Naive thymus-derived CD4-positive, alpha-beta T cell (primary cell): ENCODE results near the gene COL11A1. TPM values are rescaled to one million over a fixed set of nuclear protein-coding genes. Genes with fewer than 3 reads are reported as not detected.

ENCODE experiments used
- ATAC-seq: fragments of 150-1000 bp; cut with Tn5 transposase; 2 replicates; pipeline ENCODE4 v1.10.0; 2021; ENCODE audit warnings: mild to moderate bottlenecking, moderate library complexity
- CTCF ChIA-PET: fragments of 350-600 bp; sonication (Branson Sonifier 250); formaldehyde crosslinking; loops from one replicate; lab custom pipeline; 2021; ENCODE audit warnings: antibody characterized with exemption; lab: Charles Lee
- POLR2A ChIA-PET: fragments of 350-600 bp; sonication (Branson Sonifier 250); formaldehyde crosslinking; loops from one replicate; lab custom pipeline; 2021; ENCODE audit warnings: antibody characterized with exemption, inconsistent platforms; lab: Charles Lee
- DNase-seq, 9 donors: peaks; one replicate each; pipeline versions ENCODE4 v3.0.0 to v3.0.0-alpha.2; 2020 to 2022; ENCODE audit warnings: mixed read lengths in 1 of 9
- H3K27ac ChIP-seq: one replicate; pipeline ENCODE4 v1.7.0; 2013; ENCODE audit warnings: mild to moderate bottlenecking, low read depth, low read length, moderate library complexity
- H3K27me3 ChIP-seq, 2 donors: one replicate each; pipeline ENCODE4 v1.7.0; 2013; ENCODE audit warnings: low read length in 2 of 2, mild to moderate bottlenecking in 2 of 2, moderate library complexity in 2 of 2; ENCODE audit not compliant: control insufficient read depth in 2 of 2, insufficient read depth in 2 of 2
- H3K36me3 ChIP-seq, 3 experiments: 1 replicate in 2 of 3; 2 replicates in 1 of 3; pipeline ENCODE4 v1.7.0; 2013; ENCODE audit warnings: low read length in 3 of 3, mild to moderate bottlenecking in 3 of 3, moderate library complexity in 1 of 3; ENCODE audit not compliant: insufficient read depth in 3 of 3, control insufficient read depth in 2 of 3
- H3K4me1 ChIP-seq, 2 donors: one replicate each; pipeline ENCODE4 v1.7.0; 2013; ENCODE audit warnings: low read length in 2 of 2, mild to moderate bottlenecking in 2 of 2, moderate library complexity in 1 of 2; ENCODE audit not compliant: control insufficient read depth in 2 of 2, insufficient read depth in 2 of 2
- H3K4me3 ChIP-seq: 2 replicates; pipeline ENCODE4 v1.7.0; 2013; ENCODE audit warnings: mild to moderate bottlenecking, low read length
- H3K9me3 ChIP-seq, 3 experiments: 1 replicate in 2 of 3; 2 replicates in 1 of 3; pipeline ENCODE4 v1.7.0; 2013; ENCODE audit warnings: low read length in 3 of 3; ENCODE audit not compliant: control insufficient read depth in 2 of 3
- H3K27ac Mint-ChIP-seq, 9 donors: one replicate each; pipeline ENCODE4 v1.8.0; 2020 to 2022; ENCODE audit warnings: mixed read lengths in 9 of 9, mild to moderate bottlenecking in 8 of 9, moderate library complexity in 5 of 9, inconsistent platforms in 2 of 9
- H3K27me3 Mint-ChIP-seq, 5 donors: one replicate each; pipeline ENCODE4 v1.8.0; 2021 to 2022; ENCODE audit warnings: mixed read lengths in 5 of 5, mild to moderate bottlenecking in 1 of 5
- H3K36me3 Mint-ChIP-seq, 5 donors: one replicate each; pipeline ENCODE4 v1.8.0; 2020 to 2022; ENCODE audit warnings: mixed read lengths in 5 of 5, mild to moderate bottlenecking in 3 of 5, inconsistent platforms in 1 of 5
- H3K4me1 Mint-ChIP-seq, 7 donors: one replicate each; pipeline ENCODE4 v1.8.0; 2020 to 2022; ENCODE audit warnings: mixed read lengths in 7 of 7, mild to moderate bottlenecking in 3 of 7, inconsistent platforms in 1 of 7
- H3K4me3 Mint-ChIP-seq, 10 donors: one replicate each; pipeline ENCODE4 v1.8.0; 2020 to 2022; ENCODE audit warnings: mild to moderate bottlenecking in 10 of 10, mixed read lengths in 10 of 10, moderate library complexity in 6 of 10, inconsistent platforms in 2 of 10
- H3K9me3 Mint-ChIP-seq, 11 donors: one replicate each; pipeline ENCODE4 v1.8.0; 2020 to 2022; ENCODE audit warnings: mixed read lengths in 11 of 11, mild to moderate bottlenecking in 4 of 11, inconsistent platforms in 1 of 11, moderate library complexity in 1 of 11
- intact Hi-C, 2 donors: fragments of 100-400 bp; cut with micrococcal nuclease; formaldehyde crosslinking; loops; one replicate each; pipeline ENCODE4 v1.15.1; 2023
- polyA plus RNA-seq, 2 donors: library from polyadenylated mRNA; unstranded; fragments of 300-500 nt; fragmentation: Illumina TruSeq; gene quantifications; one replicate each; pipeline ENCODE4 v1.2.3, GENCODE V29; 2021
- total RNA-seq, 6 experiments: library from RNA in 5 of 6; stranded (reverse) in 5 of 6; gene quantifications; 1 replicate in 5 of 6; 2 replicates in 1 of 6; pipeline ENCODE4 v1.2.3 and lab custom pipeline; 2021 to 2026

COL11A1 gene
- total and polyA plus RNA-seq, 7 experiments from 2014 or later, result not detected

- intact Hi-C loops, result loop anchor here (5.0 kb wide), 1 partner anchor 1448 kb away; no protein-coding TSS in a partner anchor
- DNase-seq (peak in 2 of 9 donors; percentile 1 to 15), ATAC-seq (no peak)
- POLR2A ChIA-PET, result no interaction called here
- Mint-ChIP-seq H3K36me3 (no peaks in the 10 kb centered on the region), H3K4me1 (no peaks in the 10 kb centered on the region), H3K27ac (no peak overlapping the region), H3K27me3 (no peaks in the 10 kb centered on the region), H3K4me3 (no peak overlapping the region), H3K9me3 (no peaks in the 10 kb centered on the region)
- CTCF ChIA-PET, result no interaction called here
- no peaks in the 10 kb centered on the region for H3K27me3 ChIP-seq
- no peak overlapping the region for H3K27ac ChIP-seq
- H3K4me1 ChIP-seq, result no peaks in the 10 kb centered on the region
- H3K4me3 ChIP-seq, result no peak overlapping the region
- H3K9me3 ChIP-seq, result no peaks in the 10 kb centered on the region
- no peaks in the 10 kb centered on the region for H3K36me3 ChIP-seq
These were observed 137.7 kb downstream of the COL11A1 start for GRCh38 chr1:102970496-102971078.

DNA sequence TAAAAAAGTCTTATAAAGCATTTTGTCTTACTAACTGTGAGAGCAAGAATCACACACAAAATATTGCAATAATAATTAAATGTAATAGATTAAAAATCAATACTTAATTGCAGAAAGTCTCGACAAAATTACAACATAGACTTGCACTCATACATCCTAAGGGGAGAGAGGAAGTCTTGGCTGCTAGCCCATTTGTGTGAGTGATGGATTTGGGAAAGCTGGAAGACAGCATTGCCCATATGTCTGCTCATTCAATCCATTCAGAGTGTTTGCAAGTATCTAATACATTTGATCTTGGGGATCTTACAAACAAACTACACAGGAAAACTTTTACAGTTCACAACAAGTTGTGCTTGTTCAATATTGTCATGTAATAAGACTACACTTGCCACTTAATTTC is 140.5 kb downstream of the COL11A1 start:
- POLR2A ChIA-PET, result no interaction called here
- H3K27me3 ChIP-seq, result no peaks in the 10 kb centered on the region
- Mint-ChIP-seq H3K27ac (no peak overlapping the region), H3K4me1 (no peaks in the 10 kb centered on the region), H3K36me3 (no peaks in the 10 kb centered on the region), H3K4me3 (no peak overlapping the region), H3K9me3 (no peaks in the 10 kb centered on the region), H3K27me3 (no peaks in the 10 kb centered on the region)
- no peak overlapping the region for H3K4me3 ChIP-seq
- DNase-seq (no peak), ATAC-seq (no peak)
- H3K36me3 ChIP-seq, result no peaks in the 10 kb centered on the region
- intact Hi-C loops, result no loop called here
- H3K9me3 ChIP-seq, result no peaks in the 10 kb centered on the region
- CTCF ChIA-PET, result no interaction called here
- H3K27ac ChIP-seq, result no peak overlapping the region
- H3K4me1 ChIP-seq, result no peaks in the 10 kb centered on the region

DNA sequence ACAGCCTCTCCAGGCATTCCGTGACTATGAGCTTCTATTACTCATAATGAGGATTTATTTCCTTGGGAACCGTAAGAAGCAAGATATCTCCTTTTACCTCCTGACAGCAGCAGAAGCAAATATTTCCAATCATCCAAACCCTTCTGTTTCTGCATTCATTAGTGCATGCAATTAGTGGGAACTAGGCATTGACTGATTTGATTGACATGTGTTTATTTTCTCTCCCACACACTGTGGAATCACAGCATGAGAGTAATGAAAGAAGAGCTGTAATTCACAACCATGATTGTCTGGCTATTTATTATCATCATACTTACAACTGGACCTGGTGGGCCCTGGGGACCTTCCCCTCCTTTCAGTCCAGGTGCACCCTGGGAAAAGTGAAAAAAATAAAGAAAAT is 146.8 kb downstream of the COL11A1 start:
- no peak overlapping the region for H3K27ac Mint-ChIP-seq
- H3K27me3 Mint-ChIP-seq, result no peaks in the 10 kb centered on the region
- DNase-seq, result no peak
- Histone ChIP-seq H3K9me3 (no peaks in the 10 kb centered on the region), H3K27me3 (no peaks in the 10 kb centered on the region), H3K27ac (no peak overlapping the region), H3K36me3 (no peaks in the 10 kb centered on the region), H3K4me3 (no peak overlapping the region), H3K4me1 (no peaks in the 10 kb centered on the region)
- H3K4me3 Mint-ChIP-seq, result no peak overlapping the region
- no peaks in the 10 kb centered on the region for H3K4me1 Mint-ChIP-seq
- peaks cover 0 to 20% (median 0%) of the 10 kb centered on the region in 11 donors for H3K9me3 Mint-ChIP-seq
- POLR2A ChIA-PET, result no interaction called here
- no peak for ATAC-seq
- CTCF ChIA-PET, result no interaction called here
- no peaks in the 10 kb centered on the region for H3K36me3 Mint-ChIP-seq
- intact Hi-C loops, result no loop called here

DNA sequence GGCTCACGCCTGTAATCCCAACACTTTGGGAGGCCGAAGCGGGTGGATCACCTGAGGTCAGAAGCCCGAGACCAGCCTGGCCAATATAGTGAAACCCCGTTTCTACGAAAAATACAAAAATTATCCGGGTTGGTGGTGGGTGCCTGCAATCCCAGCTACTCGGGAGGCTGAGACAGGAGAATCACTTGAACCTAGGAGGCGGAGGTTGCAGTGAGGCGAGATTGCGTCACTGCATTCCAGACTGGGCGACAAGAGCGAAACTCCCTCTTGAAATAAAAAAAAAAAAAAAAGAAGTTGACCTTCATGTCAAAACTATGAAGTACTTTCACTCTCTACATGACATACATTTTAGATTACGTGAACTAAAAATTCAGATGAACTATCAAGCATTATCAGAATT is 153.7 kb downstream of the COL11A1 start:
- POLR2A ChIA-PET, result no interaction called here
- CTCF ChIA-PET, result no interaction called here
- no peaks in the 10 kb centered on the region for H3K4me1 Mint-ChIP-seq
- Histone ChIP-seq H3K4me1 (no peaks in the 10 kb centered on the region), H3K36me3 (no peaks in the 10 kb centered on the region), H3K27ac (no peak overlapping the region), H3K4me3 (no peak overlapping the region), H3K9me3 (no peaks in the 10 kb centered on the region), H3K27me3 (no peaks in the 10 kb centered on the region)
- H3K4me3 Mint-ChIP-seq, result no peak overlapping the region
- ATAC-seq (no peak), DNase-seq (no peak)
- no peaks in the 10 kb centered on the region for H3K27me3 Mint-ChIP-seq
- peaks cover 0 to 17% (median 0%) of the 10 kb centered on the region in 11 donors for H3K9me3 Mint-ChIP-seq
- intact Hi-C loops, result no loop called here
- no peaks in the 10 kb centered on the region for H3K36me3 Mint-ChIP-seq
- no peak overlapping the region for H3K27ac Mint-ChIP-seq

DNA sequence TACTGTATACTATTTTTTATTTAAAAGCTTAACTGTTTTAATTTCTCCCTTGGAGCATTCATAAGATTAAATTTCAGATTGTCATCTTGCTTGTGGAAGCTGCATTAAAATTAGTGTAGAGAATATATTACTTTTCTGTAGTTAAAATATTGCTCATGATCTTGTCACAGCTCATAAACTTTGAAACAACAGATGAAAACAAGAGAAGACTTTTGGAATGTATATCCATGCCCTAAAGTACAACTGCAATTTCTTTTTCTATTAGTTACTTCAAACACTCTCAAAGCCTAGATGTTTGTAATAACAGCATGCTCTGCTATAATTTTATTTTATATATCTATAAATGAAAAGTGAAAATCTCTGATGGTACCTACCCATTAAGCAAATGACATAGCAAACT is 155.9 kb downstream of the COL11A1 start:
- H3K4me1 ChIP-seq, result no peaks in the 10 kb centered on the region
- H3K36me3 Mint-ChIP-seq, result no peaks in the 10 kb centered on the region
- no peaks in the 10 kb centered on the region for H3K36me3 ChIP-seq
- POLR2A ChIA-PET, result no interaction called here
- no peaks in the 10 kb centered on the region for H3K9me3 ChIP-seq
- ATAC-seq, result no peak
- CTCF ChIA-PET, result no interaction called here
- no peak for DNase-seq
- H3K4me3 Mint-ChIP-seq, result no peak overlapping the region
- H3K27me3 ChIP-seq, result no peaks in the 10 kb centered on the region
- no peaks in the 10 kb centered on the region for H3K27me3 Mint-ChIP-seq
- intact Hi-C loops, result no loop called here
- no peak overlapping the region for H3K4me3 ChIP-seq
- H3K9me3 Mint-ChIP-seq, result peaks cover 0 to 5% (median 0%) of the 10 kb centered on the region in 11 donors
- H3K4me1 Mint-ChIP-seq, result no peaks in the 10 kb centered on the region
- no peak overlapping the region for H3K27ac ChIP-seq
- H3K27ac Mint-ChIP-seq, result no peak overlapping the region

DNA sequence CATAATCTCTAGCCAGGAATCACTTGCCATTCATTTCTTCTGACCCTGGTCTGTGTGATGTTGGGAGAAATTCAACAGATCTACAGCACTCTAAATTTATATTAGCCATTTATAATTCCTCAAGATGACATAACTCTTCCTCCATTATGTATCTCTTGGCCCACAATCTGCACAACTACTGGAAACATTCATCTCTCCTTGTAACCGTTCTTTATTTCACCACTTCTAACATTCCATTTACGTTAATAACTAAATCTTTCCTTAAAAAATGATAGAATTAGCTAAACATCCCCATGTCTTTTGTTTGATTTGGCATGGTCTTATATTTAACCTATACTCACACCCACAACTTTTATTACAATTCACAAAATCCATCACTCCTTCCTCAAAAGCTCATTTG is 166.0 kb downstream of the COL11A1 start:
- Mint-ChIP-seq H3K27ac (no peak overlapping the region), H3K4me3 (no peak overlapping the region), H3K9me3 (peaks cover 0 to 3% (median 0%) of the 10 kb centered on the region in 11 donors), H3K36me3 (no peaks in the 10 kb centered on the region), H3K27me3 (no peaks in the 10 kb centered on the region), H3K4me1 (no peaks in the 10 kb centered on the region)
- ChIA-PET CTCF (no interaction called here), POLR2A (no interaction called here)
- H3K9me3 ChIP-seq, result no peaks in the 10 kb centered on the region
- no peak overlapping the region for H3K4me3 ChIP-seq
- no peaks in the 10 kb centered on the region for H3K4me1 ChIP-seq
- ATAC-seq, result no peak
- no peaks in the 10 kb centered on the region for H3K27me3 ChIP-seq
- H3K36me3 ChIP-seq, result no peaks in the 10 kb centered on the region
- DNase-seq, result no peak
- H3K27ac ChIP-seq, result no peak overlapping the region
- intact Hi-C loops, result no loop called here

DNA sequence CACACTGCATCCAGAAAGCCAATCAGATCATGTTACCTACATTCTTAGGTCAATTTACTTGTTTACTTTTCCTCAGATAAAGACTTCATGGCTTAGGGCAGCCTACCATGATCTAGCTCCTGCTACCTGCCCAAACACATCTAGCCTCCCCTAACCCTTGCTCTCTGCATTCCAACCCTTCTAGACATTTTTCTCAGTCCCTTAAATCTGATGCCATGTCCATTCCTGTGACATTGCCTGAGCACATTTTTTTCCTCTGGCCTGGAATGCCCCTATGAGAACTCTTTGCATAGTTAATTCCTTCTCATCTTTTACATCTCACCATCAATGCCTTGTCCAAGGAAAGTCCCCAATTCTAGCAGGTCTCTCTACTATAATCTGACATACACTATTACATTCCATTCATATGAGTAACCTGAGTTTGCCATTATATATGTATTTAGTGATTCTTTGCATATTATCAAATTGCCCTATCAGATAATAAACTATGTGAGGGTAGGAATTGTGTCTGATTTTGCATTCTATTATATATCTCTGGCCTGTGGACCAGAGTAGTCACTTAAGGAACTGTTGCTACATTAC is 166.9 kb downstream of the COL11A1 start:
- intact Hi-C loops, result no loop called here
- ChIA-PET CTCF (no interaction called here), POLR2A (no interaction called here)

More for the DNA sequence above, 166.9 kb downstream of the COL11A1 start:
- DNase-seq (no peak), ATAC-seq (no peak)
- H3K4me1 Mint-ChIP-seq, result no peaks in the 10 kb centered on the region
- H3K4me1 ChIP-seq, result no peaks in the 10 kb centered on the region
- H3K4me3 ChIP-seq, result no peak overlapping the region
- H3K9me3 ChIP-seq, result no peaks in the 10 kb centered on the region
- H3K27ac ChIP-seq, result no peak overlapping the region
- H3K4me3 Mint-ChIP-seq, result no peak overlapping the region
- H3K27me3 Mint-ChIP-seq, result no peaks in the 10 kb centered on the region
- no peaks in the 10 kb centered on the region for H3K27me3 ChIP-seq
- H3K27ac Mint-ChIP-seq, result no peak overlapping the region
- H3K36me3 Mint-ChIP-seq, result no peaks in the 10 kb centered on the region
- H3K36me3 ChIP-seq, result no peaks in the 10 kb centered on the region
- peaks cover 0 to 3% (median 0%) of the 10 kb centered on the region in 11 donors for H3K9me3 Mint-ChIP-seq
